Putamen (tissue), 1 donor: ENCODE measurements around the gene ERN1.

Source experiments
- DNase-seq: peaks from one replicate; pipeline ENCODE4 v3.0.0-alpha.2; 2016; ENCODE audit warnings: low spot score

ERN1 gene

DNA sequence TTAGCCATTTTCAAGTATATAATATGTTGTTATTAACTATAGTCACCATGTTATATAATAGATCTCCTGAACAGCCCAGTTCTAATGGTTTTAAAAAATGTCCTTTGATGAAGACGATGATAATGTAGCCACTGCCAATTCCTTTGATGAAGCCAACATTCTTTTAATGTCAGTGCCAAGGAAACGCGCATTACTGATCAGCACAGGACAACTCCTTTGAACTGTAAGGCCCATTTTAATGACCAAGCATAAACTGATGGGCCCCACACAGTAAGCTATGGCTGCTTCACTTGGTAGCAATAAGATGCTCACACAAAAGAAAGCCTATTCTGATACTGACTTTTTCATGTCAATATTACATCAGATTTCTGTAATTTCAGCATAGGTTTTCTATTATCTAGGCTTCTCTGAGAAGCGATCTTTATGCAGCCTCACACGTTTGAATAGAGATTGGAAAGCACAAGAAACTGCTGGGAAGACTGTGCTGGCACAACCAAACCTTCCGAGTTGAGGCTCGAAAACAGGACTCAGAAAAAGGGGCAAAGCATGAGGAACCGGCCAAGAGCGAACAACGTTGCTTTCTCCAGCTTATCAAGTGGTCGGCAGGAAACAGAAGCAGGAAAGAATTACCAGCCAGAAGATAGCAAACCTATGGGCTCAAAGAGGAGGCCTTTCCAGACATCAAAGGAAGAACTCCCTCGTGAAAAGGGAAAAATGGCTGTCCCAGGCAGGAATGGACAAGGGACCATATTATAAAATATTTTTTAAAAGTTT is 19.4 kb downstream of the ERN1 start:
- DNase-seq = no peak

DNA sequence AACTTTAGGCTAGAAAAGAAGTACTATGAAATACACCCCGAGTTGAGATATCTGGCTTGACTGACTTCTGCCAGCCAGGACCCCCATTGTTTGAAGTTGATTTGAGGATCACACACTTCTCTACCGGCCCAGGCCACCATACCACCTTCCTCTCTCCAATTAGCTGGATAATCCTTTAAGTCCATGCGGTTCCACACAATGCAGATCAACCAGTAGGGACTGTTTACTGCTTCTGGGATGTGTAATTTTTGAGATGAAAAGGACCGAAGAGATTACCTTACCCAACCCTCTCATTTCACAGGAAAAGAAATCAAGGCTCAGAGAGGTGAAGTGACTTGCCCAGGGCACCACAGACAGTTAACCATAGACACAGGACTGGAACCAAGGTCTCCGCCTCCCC is 20.5 kb downstream of the ERN1 start:
- no peak for DNase-seq

DNA sequence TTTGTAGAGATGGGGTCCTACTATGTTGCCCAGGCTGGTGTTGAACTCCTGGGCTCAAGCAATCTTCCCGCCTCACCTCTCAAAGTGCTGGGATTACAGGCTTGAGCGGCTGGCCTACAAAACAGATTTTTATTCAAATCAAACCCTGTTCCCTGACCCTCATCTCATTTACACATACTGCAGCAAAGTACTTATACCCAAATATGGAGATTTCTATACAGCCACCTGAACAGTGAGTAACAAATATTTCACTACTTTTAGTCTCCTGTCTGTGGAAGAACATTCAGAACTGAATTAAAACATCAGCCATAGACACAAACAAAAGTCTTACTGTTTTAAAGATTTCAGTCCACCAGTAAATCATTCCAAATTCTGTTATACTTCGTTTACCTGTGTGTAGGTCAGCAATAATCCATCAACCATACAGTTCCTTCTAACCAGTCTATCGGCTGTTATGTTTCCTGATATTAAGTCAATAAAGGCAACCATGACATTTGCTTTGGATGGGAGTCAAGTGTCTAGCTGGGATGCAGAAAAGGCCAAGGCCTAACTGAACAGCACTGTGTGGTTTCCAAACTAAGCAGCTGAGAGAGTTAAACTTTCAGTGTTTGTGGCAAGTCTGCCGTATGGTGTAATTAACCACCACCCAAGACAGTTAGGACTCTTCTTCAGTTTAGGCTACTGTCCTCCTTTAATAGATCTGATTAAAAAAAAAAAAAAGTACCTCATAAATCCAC is 22.3 kb downstream of the ERN1 start:
- no peak for DNase-seq

DNA sequence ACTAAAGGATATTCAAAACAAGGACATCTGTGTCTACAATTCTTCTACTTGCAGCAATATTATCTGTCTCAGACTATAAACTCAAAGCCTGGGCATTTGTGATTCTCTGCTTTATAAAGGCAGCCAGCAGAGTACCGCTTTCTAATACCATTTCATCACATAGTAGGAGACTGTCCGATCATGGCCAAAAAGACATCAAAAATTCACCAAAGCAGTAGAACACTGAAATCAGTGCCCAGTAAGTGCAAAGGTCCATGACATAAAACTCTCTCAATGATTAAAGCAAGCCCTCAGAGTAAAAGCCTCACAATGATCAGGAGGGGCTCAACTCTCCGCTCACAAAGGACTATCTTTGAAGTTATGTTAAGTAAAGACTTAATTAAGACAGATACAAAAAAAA is 23.0 kb downstream of the ERN1 start:
- no peak for DNase-seq

DNA sequence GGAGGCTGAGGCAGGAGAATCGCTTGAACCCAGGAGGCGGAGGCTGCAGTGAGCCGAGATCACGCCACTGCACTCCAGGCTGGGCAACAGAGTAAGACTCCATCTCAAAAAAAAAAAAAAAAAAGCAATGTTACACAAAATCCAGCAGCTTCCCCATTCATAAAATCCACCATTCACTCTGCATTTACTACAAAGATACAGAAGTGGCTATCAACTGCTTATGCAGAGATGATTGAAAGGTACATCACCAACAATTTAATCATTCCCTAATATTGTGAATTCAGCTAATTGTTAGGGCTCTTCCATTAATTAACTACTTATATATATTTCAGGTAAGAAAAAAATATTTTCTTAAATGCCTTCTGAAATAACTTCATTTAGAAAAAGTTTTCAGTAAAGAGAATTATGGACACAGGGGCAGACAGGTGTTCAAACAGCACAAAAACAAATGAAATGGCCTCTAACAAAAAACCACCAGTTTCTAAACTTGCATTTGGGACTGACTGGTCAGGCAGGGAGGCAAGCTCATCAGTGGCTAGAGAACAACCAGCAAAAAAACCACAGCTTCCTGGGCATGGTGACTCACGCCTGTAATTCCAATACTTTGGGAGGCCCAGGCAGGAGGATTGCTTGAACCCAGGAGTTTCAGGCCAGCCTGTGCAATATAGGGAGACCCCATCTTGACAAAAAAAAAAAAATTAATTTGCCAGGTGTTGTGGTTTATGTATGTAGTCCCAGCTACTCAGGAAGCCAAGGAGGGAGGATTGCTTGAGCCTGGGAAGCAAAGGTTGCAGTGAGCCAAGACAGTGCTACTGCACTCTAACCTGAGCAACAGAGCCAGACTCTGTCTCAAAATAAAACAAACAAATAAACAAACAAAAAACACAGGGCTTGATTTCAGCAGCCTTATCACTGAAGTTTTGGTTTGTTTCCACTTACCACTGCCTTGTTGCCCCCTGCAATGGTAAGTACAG is 26.3 kb downstream of the ERN1 start:
- DNase-seq = no peak

DNA sequence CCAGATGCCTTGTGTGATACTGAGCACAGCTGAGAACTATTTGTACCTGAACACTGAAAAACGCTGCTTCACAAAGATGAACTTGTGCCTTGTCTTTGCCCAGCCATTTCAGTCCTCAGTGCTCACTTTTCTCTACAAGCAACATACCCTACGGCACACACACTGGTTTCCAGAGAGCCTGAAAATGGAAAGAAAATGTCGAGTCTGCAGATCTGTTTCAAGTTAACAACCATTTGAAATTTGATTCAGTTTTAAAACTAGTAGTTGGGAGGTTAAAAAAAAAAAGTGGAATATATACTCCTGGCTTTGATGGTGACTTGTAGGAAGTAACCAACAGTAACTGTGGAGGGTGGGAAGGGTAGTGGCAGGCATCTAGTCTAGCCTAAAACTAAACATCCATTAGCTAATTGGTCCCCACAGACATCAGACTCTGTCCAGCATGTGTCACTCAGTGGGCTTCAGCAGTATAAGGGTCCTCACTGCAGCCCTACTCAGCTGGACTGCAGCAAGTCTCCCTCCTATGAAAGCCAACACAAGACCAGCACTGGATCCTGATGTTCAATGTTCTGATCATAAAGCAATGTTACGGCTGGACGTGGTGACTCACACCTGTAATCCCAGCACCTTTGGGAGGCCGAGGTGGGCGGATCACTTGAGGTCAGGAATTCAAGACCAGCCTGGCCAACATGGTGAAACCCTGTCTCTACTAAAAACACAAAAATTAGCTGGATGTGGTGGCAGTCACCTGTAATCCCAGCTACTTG is 27.1 kb downstream of the ERN1 start:
- DNase-seq = no peak

DNA sequence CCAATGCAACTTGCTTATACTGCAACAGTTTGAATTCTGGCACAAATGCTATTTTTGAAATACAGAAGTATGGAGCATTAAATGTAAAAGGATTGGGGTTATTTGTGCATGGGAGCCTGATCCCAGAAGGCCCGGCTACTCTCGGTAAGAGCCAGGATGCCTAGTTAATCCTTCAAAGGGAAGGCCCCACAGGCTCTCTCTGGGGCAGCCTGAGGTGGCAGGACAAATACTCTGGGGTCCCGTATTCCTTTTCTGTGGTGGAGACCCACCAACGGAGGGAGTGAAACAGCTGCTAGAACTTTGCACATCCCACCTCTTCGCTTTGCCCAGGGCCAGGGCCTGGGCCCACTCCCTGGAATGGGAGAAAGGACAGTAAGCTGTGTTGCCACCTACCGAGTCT is 30.4 kb downstream of the ERN1 start:
- no peak for DNase-seq

DNA sequence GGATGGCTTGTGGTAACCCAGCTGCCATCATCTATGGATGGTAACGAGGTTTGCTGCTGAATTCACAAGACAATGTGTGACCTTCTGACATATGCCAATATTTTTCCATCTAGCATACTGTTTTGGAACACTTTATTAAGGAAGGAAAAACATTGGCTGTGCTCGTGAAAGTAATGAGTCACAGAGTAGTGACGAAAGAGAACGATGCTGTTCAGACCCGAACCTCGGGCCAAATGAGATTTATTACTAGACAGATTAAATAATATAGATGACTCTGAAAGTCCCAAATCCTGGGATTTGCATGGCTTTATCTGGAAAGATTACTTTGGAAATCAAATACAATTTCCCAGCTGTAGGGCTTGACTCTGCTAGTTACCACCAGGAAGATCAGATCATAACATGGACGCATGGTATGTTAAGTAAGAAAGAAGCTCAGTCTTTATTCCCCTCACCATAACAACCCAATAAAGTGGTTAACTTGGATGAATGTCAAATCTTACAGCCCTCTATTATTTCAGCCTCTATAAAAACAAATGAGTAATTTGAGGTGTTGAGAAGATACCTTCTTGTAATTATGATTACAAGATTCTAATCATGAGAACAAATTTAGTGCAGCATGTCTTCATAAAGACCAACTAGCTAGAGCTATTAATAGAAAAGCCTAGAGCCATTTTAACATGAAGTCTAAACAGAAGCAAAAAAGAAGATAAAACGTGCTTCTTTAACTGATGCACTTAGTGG is 32.6 kb downstream of the ERN1 start:
- no peak for DNase-seq

DNA sequence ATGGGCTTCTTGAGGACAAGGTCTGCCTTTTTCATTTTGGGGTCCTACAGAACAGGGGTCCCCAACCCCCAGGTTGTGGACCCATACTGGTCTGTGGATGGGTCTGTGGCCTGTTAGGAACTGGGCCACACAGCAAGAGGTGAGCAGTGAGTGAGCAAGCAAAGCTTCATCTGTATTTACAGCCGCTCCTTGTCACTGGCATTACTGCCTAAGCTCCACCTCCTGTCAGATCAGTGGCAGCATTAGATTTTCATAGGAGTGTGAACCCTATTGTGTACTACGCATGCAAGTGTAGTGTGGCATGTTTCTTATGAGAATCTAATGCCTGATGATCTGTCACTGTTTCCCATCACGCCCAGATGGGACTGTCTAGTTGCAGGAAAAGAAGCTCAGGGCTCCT is 33.9 kb downstream of the ERN1 start:
- no peak for DNase-seq

DNA sequence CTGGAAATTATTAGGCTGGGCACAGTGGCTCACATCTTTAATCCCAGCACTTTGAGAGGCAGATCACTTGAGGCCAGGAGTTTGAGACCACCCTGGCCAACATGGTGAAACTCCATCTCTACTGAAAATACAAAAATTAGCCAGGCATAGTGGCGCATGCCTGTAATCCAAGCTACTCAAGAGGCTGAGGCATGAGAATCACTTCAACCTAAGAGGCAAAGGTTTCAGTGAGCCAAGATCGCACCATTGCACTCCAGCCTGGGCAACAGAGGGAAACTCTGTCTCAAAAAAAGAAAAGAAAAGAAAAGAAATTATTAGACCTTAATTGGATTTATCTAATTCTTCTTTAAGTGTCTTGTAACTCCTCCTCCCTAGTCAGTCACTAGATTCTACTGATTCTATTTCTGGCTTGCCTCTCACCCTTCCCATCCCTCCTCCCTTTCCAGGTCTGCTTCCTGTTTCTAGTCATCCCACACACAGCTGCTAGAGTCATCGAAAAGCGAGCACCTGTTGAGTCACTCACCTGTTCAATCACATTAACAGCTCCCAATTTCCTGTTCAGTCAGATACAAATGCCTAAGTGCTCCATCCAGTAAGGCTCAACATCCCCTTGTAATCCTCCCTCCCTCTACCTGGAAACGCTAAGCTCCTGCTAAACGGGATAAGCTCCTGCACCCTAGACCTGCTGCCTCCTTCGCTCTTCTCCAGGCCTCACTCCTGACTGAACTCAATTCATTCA is 34.6 kb downstream of the ERN1 start:
- peak; percentile 41 for DNase-seq

DNA sequence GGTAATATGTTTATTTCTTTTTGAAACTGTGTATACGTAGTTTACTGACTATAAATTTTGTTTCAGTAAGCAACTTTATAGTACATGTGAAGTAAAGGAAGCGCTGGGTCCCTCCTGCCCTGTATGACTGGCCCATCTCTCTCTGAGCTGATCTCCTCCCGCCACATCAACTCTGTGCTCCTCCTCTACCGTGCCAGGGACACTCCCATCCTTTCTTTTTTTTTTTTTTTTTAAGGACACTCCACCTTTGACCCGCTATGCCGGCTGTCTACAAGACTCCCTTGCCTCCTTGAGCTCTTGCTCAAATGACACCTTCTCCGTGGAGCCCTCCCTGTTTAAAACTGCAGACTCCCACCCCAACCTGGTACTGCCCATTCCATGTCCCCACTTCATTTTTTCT is 35.5 kb downstream of the ERN1 start:
- DNase-seq = no peak

DNA sequence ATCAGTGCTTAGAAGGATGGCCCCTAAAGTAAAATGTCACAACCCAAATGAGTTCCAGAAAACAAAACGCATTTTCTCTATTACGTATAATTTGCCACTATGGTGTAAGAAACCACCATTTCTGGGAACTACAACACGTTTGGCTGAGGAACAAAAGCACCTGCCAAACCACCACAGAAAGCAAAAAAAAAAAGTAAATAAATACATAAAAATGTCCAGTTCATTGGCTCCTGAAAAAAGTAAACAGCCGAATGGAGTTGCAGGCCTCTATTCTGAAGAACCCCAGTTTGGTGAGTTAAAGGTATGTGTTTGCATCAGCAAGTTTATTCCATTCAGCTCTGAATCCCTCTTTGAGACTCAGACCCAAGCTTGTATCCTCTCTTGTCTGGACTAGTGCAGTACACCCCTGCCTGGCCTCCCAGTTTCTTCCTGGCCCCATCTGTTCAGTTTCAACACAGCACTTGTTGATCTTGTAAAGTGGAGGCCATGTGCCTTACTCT is 36.9 kb downstream of the ERN1 start:
- no peak for DNase-seq

DNA sequence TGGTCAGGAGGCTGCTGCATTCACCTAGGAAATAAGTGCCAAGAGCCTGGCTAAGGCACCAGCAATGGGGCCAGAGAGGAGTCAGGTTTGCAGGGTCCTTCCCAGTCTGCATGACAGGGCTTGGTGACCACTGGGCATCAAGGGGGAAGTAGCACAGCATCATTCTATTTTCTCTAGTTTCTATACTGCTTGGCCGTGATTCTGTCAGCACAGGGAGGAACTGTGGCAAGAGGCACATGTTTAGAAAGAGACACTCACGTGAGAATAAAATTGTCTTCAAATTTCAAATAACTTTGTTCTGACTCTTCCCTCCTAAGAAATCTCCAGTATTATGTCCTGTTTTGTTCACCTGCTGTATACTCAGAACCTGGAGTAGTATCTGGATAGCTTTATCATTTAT is 37.8 kb downstream of the ERN1 start:
- no peak for DNase-seq

DNA sequence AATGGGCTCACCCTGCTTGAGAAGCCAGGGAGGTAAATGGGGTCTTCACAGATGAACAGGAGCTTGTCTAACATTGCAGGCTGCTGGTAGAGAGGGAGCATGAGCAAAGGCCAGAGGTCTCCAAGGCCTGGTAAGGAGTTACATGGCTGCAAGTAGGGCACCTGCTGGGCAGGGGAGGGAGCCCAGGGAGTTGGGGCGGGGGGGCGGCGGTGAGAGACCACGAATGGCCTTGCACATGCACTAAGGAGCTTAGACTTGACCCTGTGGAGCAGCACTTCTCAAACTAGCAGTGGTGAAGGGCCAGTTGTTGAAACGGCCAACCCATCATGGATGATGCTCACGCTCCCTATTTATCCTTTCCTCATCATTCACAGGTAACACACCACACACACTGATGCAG is 38.4 kb downstream of the ERN1 start:
- DNase-seq = no peak

DNA sequence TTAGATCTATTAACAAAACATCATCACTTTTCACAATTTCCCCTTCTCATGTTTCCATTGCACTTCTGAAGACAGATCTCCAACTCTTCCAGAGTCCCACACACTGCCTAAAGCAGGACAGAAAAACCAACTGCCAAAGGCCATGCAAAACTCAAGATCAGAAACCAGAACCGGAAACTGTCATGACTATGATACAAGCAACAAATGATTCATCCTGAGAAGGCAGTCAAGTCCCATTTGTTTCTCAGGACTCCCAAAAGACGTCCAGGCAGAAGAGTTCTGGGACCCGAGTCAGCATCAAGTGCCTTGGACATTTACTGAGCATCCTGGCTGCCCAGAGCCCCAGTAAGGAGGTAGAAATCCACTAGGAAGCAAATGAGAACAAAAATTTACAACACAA is 38.8 kb downstream of the ERN1 start:
- DNase-seq = no peak

DNA sequence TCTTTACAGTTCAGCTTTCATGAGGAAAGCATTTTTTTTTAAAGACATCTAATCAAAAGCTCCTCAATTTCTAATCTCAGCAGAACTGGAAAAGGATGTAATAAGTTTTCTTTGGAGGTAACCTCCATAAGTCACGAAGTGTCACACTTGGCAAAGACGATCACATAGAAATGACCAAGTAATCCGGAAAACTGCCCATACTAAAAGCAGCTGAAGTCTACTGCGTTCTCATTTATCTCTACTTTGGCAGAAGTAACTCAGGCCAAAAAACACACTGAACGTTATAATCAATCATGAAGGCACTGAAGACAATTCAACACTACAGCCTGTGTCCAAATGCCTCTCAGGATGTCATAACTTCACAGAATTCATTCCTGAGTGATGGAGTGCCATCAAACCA is 39.8 kb downstream of the ERN1 start:
- no peak for DNase-seq

DNA sequence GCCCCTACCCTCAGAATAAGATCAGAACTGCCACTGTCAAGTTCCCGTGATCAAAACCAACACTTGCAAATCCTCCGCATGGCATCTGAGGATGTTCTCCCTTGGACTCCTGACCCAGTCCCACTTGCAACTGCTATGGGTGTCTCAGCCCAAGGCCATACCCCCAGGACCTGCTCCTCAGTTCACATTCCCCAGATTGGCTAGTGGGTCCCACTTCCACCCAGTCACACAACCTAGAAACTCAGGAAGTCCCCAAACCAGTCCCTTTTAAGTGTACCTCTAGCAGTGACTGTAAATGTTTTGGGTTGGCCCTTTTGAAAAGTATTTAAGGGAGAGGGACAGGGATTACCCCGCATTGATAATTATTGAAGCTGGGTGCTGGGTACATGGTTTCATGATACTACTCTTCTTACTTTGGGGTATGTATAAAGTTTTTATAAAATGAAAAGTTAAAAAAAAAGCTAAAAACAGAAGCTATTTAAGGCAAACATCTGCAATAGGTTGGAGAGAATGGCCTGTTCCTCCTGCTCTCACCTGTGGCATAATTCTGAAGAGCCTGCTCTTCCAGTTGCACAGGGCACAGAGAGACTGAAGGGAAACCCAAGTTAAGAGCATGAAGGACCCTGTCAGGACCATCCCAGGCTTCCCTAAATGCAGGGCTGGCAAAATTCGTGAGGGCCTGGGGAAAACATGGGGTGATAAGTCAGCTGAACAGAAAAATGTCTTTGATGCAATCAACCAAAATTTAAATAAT is 42.5 kb downstream of the ERN1 start:
- no peak for DNase-seq

DNA sequence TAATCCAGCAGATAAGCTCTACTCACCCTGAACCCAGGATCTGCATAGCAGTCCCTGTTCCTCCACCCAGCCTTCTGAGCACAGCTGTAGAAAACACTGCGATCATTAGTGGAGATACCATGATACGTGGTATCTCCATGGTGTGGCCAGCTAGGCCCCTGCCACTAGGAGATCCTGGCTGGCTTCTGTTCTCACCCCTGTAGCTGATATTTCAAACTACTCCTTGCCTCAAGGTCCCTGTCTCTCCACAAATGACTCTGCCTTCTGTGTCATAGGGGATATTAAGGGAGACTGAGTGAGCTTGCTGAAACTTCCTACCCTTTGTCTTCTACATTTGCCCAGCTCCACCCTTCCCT is 44.3 kb downstream of the ERN1 start:
- DNase-seq = no peak

DNA sequence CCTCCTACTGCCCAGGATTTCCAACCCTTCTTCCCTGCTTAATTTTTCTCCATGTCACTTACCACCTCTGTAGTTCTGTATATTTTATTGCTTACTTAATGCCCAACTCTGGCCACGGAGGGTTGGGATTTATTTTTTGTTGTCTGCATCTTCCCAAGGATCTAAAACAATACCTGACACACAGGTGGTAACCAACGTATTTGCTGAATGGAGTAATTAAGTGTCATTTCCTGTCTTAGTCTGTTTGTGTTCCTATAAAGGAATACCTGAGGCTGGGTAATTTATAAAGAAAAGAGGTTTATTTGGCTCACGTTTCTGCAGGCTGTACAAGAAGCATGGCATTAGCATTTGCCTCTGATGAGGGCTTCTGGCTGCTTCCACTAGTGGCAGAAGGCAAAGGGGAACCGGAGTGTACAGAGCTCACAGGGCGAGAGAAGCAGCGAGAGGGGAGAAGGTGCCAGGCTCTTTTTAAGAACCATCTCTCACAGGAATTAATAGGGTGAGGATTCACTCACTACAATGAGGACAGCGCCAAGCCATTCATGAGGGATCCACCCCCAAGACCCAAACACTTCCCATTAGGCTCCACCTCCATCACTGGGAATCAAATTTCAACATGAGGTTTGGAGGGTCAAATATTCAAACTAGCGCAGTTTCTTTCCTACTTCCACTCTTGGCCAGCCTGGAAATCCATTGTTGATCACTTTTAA is 44.8 kb downstream of the ERN1 start:
- DNase-seq = no peak
